Left renal cortex interstitium (tissue), 4 donors: ENCODE results near the gene ZNF555. TPM values are rescaled to one million over a fixed set of nuclear protein-coding genes. Genes with fewer than 3 reads are reported as not detected.
"Not testable (repeated sequence)": the region's sequence is repeated elsewhere in the genome, so short reads cannot be mapped to it uniquely, and the experiment has no call there.

Experiments used
- DNase-seq, 4 donors: peaks; one replicate each; pipeline ENCODE4 v3.0.0-alpha.2; 2013; ENCODE audit warnings: low read depth in 4 of 4, low spot score in 2 of 4, missing footprints in 1 of 4
- polyA plus RNA-seq, 4 donors: library from polyadenylated mRNA; unstranded; fragments of 120-200 nt; gene quantifications; one replicate each; pipeline ENCODE4 v1.2.1, GENCODE V29; 2013; ENCODE audit not compliant: insufficient read length in 4 of 4

Gene ZNF555
- 10 to 100 TPM; 11.0 to 14.3 (median 12.0) TPM for polyA plus RNA-seq

DNA sequence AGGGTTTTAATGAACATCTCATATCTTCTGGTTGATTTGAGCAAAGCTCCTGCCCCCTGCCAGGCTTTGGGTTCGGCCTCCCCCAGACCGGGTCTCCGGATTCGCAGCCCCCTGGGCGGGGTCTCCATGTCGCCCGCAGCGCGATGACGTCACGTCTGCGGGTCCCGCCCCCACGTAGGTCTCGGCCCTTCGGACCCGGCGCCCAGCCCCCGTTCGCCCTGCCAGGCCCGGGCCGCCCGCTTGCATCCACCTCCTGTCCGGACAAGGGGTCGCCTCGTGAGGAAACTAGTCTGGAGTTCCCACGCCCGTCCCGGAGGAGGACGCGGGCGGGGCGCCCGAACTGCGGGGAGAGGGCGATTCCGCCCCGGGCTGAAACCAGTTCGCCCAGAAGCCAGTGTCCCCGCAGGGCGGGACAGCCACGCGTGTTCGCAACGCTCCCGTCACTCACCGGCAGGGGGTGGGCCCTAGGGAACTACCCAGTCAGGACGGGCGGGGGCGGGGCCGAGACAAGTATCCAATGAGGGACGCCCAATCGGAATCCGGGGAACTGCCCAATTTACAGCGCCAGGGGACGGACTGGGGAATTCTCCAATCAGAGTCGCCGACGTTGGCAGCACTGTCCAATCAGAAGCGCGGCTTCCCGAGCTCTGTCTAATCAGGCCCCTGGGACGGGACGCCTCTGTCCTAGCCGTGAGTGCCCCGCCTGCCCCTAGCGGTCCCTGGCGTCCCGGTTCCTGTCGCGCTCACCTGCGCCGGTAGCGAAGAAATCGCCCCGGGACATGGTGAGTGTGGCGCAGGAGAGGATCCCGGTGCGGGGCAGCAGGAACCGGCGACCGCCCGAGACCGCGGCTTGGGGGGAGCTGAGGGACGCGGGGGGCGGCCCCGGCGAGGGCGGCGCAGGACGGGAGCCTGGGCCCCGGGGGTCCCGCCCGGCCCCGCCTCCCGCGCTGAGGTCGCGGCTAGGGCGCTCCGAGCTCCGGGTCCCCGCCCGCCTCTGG is at the start of gene ZNF555:
Gene ZNF555 (plus strand): TSS at position 682 of the 998 bp plus-strand sequence. CDS start 98 bp downstream, at position 780.
- DNase-seq: peak; percentile 97 to 99 (median 98)

DNA sequence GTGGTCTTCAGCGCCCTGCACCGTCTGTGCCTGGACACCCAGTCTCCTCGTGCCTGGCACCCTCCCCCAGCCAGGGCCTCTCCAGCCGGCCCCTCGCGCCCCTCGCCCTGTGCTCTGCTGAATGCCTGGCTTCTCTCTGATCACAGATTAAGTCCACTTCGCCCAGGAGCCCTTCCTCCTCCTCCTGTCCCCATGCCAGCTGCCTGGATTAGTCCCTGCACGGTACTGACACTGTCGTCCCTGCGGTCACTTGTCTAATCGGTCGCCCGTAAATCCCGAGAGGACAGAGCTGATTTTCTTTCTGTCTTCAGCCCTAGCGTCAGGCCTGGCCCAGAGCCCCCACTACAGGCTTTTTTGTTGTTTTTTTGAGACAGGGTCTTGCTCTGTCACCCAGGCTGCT is 49.4 kb upstream of the ZNF555 start:
- DNase-seq: no peak

DNA sequence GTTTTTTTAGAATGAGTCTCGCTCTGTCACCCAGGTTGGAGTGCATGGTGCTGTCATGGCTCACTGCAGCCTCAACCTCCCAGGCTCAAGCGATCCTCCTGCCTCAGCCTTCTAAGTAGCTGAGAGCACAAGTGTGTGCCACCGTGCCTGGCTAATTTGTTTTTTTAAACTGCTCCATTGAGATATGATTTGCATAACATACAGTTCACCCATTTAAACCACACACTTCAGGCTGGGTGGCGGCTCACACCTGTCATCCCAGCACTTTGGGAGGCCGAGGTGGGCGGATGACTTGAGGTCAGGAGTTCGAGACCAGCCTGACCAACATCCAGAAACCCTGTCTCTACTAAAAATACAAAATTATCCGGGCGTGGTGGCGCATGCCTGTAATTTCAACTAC is 48.6 kb upstream of the ZNF555 start:
- not testable (repeated sequence) for DNase-seq

DNA sequence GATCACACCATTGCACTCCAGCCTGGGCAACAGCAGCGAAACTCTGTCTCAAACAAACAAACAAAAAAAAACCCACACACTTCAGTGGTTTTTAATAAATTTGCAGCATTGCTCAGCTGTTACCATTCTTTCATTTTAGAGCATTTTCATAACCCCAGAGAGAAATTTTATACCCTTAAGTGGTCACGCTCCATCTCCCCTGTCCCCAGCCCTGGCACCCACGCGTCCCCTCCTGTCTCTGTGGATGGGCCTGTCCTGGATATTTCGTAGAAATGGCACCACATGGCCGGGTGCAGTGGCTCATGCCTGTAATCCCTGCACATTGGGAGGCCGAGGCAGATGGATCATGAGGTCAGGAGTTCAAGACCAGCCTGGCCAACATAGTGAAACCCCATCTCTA is 48.1 kb upstream of the ZNF555 start:
- DNase-seq: no peak

DNA sequence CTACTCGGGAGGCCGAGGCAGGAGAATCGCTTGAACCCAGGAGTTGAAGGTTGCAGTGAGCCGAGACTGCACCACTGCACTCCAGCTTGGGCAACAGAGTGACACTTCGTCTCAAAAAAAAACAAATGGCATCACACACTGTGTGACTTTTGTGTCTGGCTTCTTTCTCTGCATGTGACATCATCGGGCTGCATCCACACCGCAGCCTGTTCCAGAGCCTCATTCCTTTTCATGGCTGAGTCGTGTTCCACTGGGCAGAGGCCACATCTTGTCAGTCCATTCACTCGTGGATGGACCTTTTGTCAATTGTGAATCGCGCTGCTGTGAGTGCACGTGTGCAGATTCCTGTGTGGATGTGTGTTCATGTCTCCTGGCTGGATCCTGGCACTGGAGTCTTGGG is 47.7 kb upstream of the ZNF555 start:
- no peak for DNase-seq

DNA sequence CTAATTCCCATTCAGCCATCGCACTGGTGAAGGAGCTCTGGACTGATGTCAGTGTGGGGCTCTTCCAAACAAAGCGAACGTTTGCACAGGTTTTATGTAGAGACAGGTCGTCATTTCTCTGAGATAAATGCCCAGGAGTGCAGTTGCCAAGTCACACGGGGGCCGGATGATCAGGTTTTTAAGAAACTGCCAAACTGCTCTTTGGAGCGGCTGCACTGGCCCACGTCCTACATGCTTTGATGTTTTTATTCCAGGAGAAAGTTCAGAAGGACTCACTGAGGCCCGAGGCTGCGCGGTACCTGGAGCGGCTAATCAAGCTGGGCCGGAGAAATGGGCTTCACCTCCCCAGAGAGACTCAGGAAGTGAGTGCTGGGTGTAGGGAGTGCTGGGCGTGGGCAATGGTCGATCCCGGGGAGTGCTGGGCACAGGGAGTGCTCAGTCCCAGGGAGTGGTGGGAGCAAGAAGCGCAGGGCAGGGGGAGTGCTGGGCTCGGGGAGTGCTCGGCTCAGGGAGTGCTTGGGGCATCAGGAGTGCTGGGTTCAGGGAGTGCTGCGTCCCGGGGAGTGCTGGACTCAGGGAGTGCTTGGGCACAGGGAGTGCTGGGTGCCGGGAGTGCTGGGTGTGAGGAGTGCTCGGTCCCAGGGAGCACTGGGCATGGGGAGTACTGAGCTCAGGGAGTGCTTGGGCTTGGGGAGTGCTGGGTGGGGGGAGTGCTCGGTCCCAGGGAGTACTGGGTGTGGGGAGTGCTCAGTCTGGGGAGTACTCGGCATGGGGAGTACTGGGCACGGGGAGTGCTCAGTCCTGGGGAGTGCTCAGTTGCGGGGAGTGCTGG is 45.2 kb upstream of the ZNF555 start:
- no peak for DNase-seq

DNA sequence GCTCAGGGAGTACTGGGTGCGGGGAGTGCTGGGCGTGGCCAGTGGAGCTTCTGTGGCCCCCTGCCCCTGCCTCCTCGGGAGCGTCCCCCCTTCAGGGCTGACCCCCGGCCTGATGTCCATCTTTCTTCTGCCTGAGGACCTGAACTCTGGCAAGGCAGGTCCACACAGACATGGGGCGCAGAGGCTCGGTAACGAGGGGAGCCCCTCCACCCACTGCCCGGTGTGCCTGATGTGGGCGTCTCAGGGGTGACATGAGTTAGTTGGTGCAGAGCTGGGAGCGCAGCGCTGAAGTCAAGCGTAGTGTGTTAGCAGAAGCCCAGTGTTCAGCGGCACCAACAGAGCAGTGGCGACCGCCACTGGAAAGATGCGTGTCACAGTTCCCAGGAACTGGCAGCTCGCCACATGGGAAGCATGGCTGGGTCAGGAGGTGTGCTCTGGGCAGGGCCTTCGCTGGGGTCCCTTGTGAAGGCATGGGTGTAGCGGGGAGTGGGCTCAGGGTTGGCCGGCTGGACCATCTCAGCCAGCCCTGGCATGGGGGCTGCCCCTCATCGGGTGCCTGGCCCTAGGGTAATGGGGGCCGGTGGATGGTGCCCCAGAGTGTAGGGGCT is 44.5 kb upstream of the ZNF555 start:
- DNase-seq: no peak

DNA sequence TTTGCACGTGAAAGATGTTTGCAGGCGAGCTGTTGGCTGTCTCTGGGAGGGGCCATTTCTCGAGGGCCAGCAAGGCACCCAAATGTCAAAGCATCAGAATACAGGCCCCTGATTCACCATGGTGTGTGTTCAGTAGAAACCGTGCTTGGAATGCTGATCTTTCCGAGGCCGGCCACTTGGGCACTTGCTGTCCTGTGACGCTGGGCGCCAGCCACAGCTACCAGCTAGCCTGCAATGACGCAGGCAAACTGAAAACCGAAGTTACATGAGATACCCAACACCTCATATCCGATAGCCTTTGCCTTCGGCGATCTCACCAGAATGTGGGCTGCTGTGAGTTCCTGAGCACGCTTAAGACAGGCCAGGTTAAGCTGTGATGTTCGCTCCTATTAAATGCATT is 44.0 kb upstream of the ZNF555 start:
- DNase-seq: no peak

DNA sequence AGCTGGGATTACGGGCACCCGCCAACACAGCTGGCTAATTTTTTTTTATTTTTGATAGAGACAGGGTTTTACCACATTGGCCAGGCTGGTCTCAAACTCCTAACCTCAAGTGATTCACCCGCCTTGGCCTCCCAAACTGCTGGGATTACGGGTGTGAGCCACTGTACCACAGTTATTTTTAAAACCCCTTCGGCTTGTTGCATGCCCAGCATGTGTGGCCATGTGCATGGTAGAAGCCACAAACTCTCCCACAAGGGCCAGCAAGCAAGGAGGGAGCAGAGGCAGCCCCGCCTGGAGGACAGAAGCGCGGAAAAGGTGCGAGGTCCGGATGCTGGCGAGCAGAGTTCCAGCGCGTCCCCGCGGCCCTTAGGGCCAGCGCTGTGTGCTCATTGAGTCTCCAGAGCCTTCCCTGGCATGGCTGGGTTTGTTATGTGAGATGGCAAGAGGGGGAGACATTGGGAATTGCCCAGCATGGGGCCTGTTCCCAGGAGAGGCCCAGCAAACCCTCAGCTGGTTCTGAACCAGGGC is 43.1 kb upstream of the ZNF555 start:
- no peak for DNase-seq

DNA sequence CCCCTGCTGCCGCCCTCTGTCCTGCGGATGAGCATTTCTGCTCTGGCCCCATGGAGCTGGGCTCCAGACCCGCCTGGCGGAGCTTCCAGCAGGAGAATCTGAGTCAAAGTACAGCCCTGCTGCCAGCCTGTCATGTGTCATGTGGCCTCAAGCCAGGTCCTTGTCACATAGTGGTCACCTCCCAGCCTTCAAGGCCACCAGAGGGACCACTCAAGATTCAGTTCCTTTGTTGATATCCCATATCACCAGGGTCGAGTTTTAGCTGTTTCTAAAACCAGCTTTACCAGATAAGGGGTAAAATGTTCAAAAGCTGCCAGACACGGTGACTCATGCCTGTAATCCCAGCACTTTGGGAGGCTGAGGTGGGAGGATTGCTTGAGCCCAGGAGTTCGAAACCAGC is 42.5 kb upstream of the ZNF555 start:
- no peak for DNase-seq

DNA sequence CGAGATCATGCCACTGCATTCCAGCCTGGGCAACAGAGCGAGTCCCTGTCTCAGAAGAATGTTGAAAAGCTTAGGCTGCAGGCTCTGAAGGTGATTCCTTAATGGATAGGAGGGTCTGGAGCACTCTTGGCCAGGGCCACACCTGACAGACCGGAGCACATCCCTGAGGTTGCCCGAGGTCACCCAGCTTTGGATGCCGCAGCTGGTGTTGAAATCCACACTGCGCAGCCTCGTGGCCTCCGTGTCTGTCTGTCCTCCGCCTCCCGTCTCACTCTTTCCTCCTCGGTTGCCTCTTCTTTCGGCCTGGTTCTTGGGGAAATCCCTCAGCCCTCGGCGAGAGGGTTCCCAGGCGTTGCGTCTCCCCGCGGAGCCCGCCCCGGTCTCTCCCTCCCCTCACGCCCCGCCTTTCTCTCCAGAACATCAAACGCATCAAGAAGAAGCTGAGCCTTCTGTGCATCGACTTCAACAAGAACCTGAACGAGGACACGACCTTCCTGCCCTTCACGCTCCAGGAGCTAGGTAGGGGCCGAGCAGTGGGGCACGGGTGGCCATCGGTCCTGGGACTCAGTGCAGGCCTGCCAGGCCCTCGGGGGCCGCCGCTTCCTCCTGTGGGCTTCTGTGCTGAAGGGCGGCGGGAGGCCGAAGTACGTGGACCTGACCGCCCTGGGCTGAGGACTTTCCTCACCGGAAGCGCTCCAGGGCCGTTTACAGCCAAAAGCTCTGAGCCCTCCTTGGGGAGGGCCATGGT is 41.8 kb upstream of the ZNF555 start:
- no peak for DNase-seq

DNA sequence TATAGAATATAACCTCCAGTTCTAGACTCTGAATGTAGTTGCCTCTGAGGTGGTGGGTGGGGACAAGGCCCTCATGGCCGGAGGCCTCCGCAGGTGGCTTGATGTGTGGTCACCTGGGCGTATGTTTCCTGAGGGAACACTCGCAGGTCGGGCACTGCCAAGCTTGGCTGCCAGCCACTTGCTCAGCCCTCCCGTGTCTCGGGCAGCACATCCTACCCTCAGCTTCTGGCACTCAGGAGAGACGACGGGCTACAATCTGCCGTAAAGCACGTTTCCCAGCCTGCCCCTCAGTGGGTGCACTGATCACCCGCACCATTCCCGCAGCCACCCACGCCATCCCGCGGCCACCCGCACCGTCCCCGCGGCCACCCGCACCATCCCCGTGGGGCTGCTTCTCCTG is 40.8 kb upstream of the ZNF555 start:
- DNase-seq: no peak

DNA sequence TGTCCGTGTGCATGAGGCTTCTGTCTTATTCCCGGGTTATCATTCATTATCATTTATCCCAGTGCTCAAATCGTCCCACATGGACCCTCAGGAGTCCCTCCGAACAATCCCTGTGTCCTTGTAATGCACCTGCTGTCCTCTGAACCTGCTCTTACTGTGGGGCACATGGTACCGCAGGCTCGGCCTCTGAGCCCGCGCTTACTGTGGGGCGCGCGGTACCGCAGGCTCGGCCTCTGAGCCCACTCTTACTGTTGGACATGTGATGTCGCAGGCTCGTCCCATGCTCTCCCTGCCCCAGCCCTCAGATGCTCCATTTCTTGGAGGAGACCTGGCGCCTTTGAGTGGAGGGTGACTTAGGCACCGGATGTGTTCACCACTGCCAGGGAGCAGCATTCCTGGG is 38.4 kb upstream of the ZNF555 start:
- no peak for DNase-seq

DNA sequence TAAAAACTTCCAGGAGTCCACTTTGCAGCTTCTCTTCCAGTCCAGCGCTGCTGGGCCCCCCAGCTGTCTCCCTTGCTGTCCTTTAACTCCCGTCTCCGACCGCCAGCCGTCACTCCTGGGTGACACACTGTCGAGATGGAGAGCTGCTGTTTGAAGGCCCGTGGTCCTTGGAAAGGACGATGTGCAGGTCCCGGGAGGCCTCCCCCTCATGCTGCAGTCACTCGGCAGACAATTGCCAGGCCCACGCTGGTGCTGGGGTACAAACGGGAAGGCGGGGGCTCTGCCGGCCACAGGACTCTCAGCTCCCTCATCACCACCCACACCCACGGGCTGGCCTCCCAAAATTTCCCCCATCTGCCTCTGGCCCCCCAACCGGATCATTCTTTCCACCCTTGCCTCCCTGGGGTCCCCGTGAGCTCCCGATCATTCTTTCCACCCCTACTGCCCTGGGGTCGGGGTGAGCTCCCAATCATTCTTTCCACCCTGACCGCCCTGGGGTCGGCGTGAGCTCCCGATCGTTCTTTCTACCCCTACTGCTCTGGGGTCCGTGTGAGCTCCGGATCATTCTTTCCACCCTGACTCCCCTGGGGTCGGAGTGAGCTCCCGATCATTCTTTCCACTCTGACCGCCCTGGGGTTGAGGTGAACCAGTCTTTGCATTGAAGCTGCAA is 37.7 kb upstream of the ZNF555 start:
- DNase-seq: no peak

DNA sequence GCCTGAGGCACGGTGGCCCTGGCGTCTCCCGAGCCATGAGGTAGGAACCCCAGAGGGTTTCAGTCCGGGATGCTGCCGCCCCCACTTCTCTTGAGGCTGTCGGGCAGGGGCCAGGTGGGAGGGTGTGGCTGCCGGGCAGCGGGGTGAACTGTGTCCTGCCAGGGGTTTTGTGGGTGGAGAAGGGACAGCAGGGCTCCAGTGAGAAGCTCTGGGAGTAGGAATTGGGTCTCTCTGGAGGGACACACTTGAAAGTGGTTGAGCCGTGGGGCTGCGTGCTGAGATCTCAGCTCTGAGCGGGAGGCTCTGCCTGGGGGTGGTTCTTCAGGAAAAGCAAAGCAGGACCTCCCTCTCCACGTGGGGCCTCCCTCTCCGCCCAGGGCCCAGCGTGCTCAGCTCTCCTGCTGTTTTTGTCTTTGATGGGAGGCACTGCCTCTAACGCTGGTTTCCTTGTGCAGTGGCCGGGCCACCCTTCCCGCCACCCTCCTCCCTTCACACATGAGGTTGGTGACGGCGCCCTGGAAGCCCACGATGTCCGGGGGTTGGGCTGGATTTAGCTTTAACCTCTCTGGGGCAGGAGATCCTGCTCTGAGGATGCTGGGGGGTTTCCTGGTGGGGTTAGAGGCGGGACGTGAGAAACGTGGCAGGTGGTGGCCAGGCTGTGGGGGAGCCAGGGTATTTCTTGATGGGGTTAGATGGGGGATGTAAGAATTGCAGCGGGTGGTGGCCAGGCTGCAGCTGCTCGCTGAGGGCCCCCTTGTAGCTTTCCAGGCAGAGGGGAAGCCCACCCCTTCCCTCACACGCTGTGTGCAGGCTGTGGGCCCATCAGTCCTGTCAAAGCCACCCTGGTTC is 36.9 kb upstream of the ZNF555 start:
- no peak for DNase-seq

DNA sequence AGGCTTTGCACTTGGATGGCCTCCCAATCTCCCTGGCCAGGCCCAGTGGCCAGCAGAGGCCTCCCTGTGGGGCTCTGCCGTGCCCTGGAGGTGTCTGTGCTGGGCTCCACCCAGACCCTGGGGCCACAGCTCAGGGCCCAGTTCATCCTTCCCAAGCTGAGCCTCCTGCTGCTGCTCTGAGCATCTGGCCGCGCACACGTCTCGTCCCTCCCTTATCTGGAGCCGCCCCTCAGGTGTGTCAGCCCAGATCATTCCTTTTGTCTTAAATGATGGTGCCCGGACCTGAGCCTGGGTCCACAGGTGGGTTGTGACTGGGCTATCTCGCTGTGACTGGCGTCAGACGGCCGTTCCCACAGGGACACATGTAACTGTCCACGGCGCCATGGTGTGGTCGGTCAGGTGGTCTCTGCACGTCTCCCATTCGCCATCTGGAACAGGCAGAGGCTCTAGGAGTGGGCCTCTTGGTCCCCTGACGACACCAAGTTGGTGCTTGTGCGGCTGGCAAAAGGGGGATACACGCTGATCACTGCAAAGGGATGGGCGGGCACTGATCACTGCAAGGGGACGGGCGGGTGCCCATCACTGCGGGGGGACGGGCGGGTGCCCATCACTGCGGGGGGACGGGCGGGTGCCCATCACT is 35.9 kb upstream of the ZNF555 start:
- DNase-seq: no peak

DNA sequence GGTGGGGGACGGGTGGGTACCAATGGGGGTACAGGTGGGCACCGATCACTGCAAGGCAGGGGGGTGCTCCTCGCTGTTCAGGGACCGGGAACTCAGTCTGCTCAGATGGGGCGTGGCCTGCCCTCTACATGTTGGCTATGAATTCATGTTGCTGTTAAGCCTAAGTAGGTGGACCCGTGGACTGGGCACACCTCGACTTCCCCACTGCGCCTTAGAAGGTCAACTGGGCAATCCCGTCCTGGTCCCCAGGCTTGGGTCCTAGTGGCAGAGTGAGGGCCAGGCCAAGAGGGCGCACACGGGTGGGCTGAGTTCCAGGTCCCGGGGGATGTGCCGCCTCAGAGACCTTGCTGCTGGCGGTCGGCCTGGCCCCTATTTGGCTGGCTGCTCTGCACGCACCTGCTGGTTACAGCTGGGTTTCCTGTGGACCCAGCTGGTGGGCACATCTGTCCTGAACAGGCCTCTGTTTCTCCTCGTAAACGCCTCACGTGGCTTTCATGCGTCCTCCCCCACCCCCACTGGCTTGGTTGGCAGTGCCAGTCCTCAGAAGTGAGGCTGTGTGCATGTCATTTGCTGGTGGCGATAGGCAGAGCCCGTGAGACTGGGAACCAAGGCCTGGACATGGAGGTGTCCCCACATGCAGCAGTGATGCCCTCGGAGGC is 35.2 kb upstream of the ZNF555 start:
- DNase-seq: no peak
